Hepatocyte (in vitro differentiated cells): ENCODE results near the gene PLCL2. TPM values are rescaled to one million over a fixed set of nuclear protein-coding genes. Genes with fewer than 3 reads are reported as not detected.

Source experiments
- DNase-seq: peaks from one replicate; pipeline ENCODE4 v3.0.0-alpha.2; 2016; ENCODE audit warnings: low spot score
- H2AFZ ChIP-seq: fragments of 200-600 bp; sonication (generic); 2 replicates; pipeline ENCODE4 v1.6.0; 2016; ENCODE audit warnings: antibody characterized with exemption, mild to moderate bottlenecking
- H3K27ac ChIP-seq: fragments of 200-600 bp; sonication (generic); 2 replicates; pipeline ENCODE4 v1.5.1; 2016; ENCODE audit warnings: mild to moderate bottlenecking
- H3K27me3 ChIP-seq: fragments of 200-600 bp; sonication (generic); 2 replicates; pipeline ENCODE4 v1.6.1; 2016
- H3K36me3 ChIP-seq: fragments of 200-600 bp; sonication (generic); replicated peaks from 2 replicates; pipeline ENCODE4 v1.5.1; 2016; ENCODE audit warnings: low read depth; ENCODE audit not compliant: insufficient read depth
- H3K4me1 ChIP-seq: fragments of 200-600 bp; sonication (generic); 2 replicates; pipeline ENCODE4 v1.5.1; 2016; ENCODE audit warnings: mild to moderate bottlenecking, moderate library complexity; ENCODE audit not compliant: insufficient read depth
- H3K4me2 ChIP-seq: fragments of 200-600 bp; sonication (generic); 2 replicates; pipeline ENCODE4 v1.6.0; 2016
- H3K4me3 ChIP-seq: fragments of 200-600 bp; sonication (generic); 2 replicates; pipeline ENCODE4 v1.5.1; 2016; ENCODE audit warnings: mild to moderate bottlenecking
- H3K79me2 ChIP-seq: fragments of 200-600 bp; sonication (generic); 2 replicates; pipeline ENCODE4 v1.6.0; 2017; ENCODE audit warnings: mild to moderate bottlenecking
- H3K9me2 ChIP-seq: fragments of 200-600 bp; sonication (generic); replicated peaks from 2 replicates; pipeline ENCODE4 v1.6.0; 2017; ENCODE audit warnings: mild to moderate bottlenecking; ENCODE audit not compliant: insufficient read depth
- H3K9me3 ChIP-seq: fragments of 200-600 bp; sonication (generic); 2 replicates; pipeline ENCODE4 v1.5.1; 2016; ENCODE audit warnings: low read depth, mild to moderate bottlenecking
- H4K20me1 ChIP-seq: fragments of 200-600 bp; sonication (generic); 2 replicates; pipeline ENCODE4 v1.6.0; 2016; ENCODE audit warnings: mild to moderate bottlenecking; ENCODE audit not compliant: insufficient read depth, poor library complexity, severe bottlenecking
- EZH2 ChIP-seq: fragments of 200-600 bp; sonication (generic); IDR thresholded peaks from 2 replicates; pipeline ENCODE4 v1.6.1; 2016; ENCODE audit warnings: antibody characterized with exemption, mild to moderate bottlenecking, borderline replicate concordance
- EZH2phosphoT487 ChIP-seq: fragments of 200-600 bp; sonication (generic); IDR thresholded peaks from one replicate; pipeline ENCODE4 v1.6.1; 2018; ENCODE audit warnings: antibody characterized with exemption, mild to moderate bottlenecking, low read depth, moderate library complexity; ENCODE audit not compliant: unreplicated experiment, severe bottlenecking
- WGBS: methylation state at CpG from one replicate; pipeline ENCODE4 v1.1.6; 2016; ENCODE audit warnings: low lambda C conversion rate; ENCODE audit errors: missing lambda C conversion rate; 5-methylcytosine and 5-hydroxymethylcytosine counted together
- polyA plus RNA-seq: library from polyadenylated mRNA; unstranded; fragments of >200 nt; fragmentation: Nextera tagmentation; extraction: Ambion mirVana; gene quantifications from 2 replicates; pipeline ENCODE4 v1.2.1, GENCODE V29; 2016
- total RNA-seq: library from RNA; depleted of rRNA; stranded (reverse); fragments of >200 nt; gene quantifications from 2 replicates; pipeline ENCODE4 v1.2.3, GENCODE V29; 2014
- TF ChIP-seq, protein P1 (sequence below): fragments of 200-600 bp; sonication (generic); IDR thresholded peaks from 2 replicates; pipeline ENCODE4 v1.5.1; 2016; ENCODE audit warnings: antibody characterized with exemption, mild to moderate bottlenecking; ENCODE audit not compliant: poor library complexity

PLCL2 gene
- total and polyA plus RNA-seq, 2 experiments from 2014 or later = 3.2 to 14.2 TPM

DNA sequence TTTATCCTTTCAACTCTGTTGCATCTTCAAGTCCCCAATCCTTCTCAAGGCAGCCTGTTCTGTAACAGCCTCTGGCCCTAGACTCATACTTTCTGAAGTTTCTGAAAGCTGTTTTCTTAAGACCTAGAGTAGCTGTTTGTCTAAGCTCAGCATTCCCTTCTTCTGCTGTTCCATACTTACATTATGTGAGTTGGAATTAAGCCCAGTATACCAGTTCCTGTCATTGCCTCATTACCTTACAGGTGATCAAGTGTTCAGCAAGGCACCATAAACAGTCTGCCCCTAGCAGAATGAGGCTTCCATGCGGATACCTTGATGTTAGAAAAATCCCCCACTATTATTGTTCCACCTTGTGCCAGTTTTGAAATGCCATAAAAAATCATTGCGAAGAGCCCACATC is 180.6 kb downstream of the PLCL2 start:
- WGBS = 76% methylated on average over 2 of the region's 2 CpGs
- no peak overlapping the region for H3K4me3 ChIP-seq
- H3K27ac ChIP-seq = no peak overlapping the region
- peaks cover 8% of the 10 kb centered on the region for H3K4me1 ChIP-seq
- no peaks in the 10 kb centered on the region for H3K79me2 ChIP-seq
- H3K27me3 ChIP-seq = no peaks in the 10 kb centered on the region
- TF ChIP-seq, protein P1, sequence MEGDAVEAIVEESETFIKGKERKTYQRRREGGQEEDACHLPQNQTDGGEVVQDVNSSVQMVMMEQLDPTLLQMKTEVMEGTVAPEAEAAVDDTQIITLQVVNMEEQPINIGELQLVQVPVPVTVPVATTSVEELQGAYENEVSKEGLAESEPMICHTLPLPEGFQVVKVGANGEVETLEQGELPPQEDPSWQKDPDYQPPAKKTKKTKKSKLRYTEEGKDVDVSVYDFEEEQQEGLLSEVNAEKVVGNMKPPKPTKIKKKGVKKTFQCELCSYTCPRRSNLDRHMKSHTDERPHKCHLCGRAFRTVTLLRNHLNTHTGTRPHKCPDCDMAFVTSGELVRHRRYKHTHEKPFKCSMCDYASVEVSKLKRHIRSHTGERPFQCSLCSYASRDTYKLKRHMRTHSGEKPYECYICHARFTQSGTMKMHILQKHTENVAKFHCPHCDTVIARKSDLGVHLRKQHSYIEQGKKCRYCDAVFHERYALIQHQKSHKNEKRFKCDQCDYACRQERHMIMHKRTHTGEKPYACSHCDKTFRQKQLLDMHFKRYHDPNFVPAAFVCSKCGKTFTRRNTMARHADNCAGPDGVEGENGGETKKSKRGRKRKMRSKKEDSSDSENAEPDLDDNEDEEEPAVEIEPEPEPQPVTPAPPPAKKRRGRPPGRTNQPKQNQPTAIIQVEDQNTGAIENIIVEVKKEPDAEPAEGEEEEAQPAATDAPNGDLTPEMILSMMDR = no peak
- TF ChIP-seq EZH2phosphoT487 (no peak), EZH2 (no peak)
- H3K36me3 ChIP-seq = no peaks in the 10 kb centered on the region
- H4K20me1 ChIP-seq = no peaks in the 10 kb centered on the region
- H2AFZ ChIP-seq = no peak overlapping the region
- no peak overlapping the region for H3K4me2 ChIP-seq
- no peaks in the 10 kb centered on the region for H3K9me3 ChIP-seq
- no peak for DNase-seq
- no peaks in the 10 kb centered on the region for H3K9me2 ChIP-seq

DNA sequence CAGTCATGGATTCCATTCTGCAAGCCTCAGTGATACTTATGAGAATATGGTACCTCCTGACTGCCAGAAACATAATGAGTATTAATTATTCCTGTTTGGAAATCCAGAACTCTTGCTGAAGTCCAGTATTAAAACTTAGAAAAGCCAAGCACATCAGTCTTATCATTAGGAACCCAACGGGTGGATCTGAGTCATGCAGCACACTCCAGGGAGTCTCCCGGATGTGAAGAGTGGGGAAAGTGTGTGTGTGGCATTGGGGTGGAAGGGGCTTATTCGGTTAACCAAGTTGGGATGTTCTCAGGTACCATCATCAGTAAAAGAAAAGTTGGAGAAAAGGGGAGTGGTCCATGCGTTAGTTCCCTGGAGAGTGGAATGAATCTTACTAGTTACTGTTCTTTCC is 181.1 kb downstream of the PLCL2 start:
- no peaks in the 10 kb centered on the region for H3K36me3 ChIP-seq
- H3K27me3 ChIP-seq = no peaks in the 10 kb centered on the region
- no peaks in the 10 kb centered on the region for H3K79me2 ChIP-seq
- no peak overlapping the region for H3K4me3 ChIP-seq
- no peaks in the 10 kb centered on the region for H4K20me1 ChIP-seq
- TF ChIP-seq EZH2 (no peak), EZH2phosphoT487 (no peak)
- TF ChIP-seq, protein P1 = no peak
- H2AFZ ChIP-seq = no peak overlapping the region
- H3K4me1 ChIP-seq = peaks cover 8% of the 10 kb centered on the region
- no peak overlapping the region for H3K27ac ChIP-seq
- H3K4me2 ChIP-seq = no peak overlapping the region
- DNase-seq = no peak
- H3K9me3 ChIP-seq = no peaks in the 10 kb centered on the region
- whole genome bisulfite sequencing = 86% methylated on average over 4 of the region's 4 CpGs
- no peaks in the 10 kb centered on the region for H3K9me2 ChIP-seq

DNA sequence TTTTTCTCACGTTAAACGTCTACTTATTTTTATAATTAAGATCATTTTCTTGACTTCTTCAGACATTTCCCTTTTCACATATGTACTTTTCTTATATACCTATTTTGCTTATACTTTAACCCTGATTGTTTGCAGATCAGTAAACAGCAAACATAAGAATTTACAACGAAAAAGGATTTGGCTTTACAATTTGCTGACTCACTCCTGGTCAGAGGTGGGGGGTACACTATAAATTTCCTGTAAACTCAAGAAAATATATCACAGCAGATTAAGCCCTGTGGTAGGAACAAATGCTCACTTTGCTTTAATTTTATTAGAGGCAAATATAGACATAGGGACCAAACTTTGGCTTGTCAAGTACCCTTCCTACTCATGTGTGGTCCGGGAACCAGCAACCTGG is 185.0 kb downstream of the PLCL2 start:
- Histone ChIP-seq H3K27me3 (no peaks in the 10 kb centered on the region), H3K79me2 (no peaks in the 10 kb centered on the region), H3K4me2 (no peak overlapping the region), H3K9me2 (no peaks in the 10 kb centered on the region), H3K9me3 (no peaks in the 10 kb centered on the region), H3K4me1 (peaks cover 8% of the 10 kb centered on the region), H3K36me3 (no peaks in the 10 kb centered on the region), H2AFZ (no peak overlapping the region), H3K4me3 (no peak overlapping the region), H4K20me1 (no peaks in the 10 kb centered on the region), H3K27ac (no peak overlapping the region)
- TF ChIP-seq EZH2phosphoT487 = no peak
- TF ChIP-seq, protein P1 = no peak
- no peak for DNase-seq
- 79% methylated on average over 4 of the region's 4 CpGs for WGBS
